Fibroblast of mammary gland (primary cell): ENCODE data around the gene NUP93.
A peak's percentile ranks its signal among the peaks of the same experiment; 100 is the strongest.
"Not testable (repeated sequence)": the region's sequence is repeated elsewhere in the genome, so short reads cannot be mapped to it uniquely, and the experiment has no call there.

Experiments used
- DNase-seq: peaks from one replicate; pipeline ENCODE4 v3.0.0-alpha.2; 2010; ENCODE audit warnings: low read depth
- H3K4me3 ChIP-seq: 2 replicates; pipeline ENCODE4 v1.5.1; 2011; ENCODE audit warnings: low read depth, mild to moderate bottlenecking, low read length, moderate library complexity; ENCODE audit not compliant: control insufficient read depth
- TF ChIP-seq, protein P1 (sequence below): conservative IDR thresholded peaks from 2 replicates; pipeline ENCODE4 v1.5.1; 2011; ENCODE audit warnings: low read depth, low read length, inconsistent platforms; ENCODE audit not compliant: control insufficient read depth, insufficient read depth

The NUP93 gene

GRCh38 chr16:56800355-56800754 is 70.4 kb downstream of the NUP93 start:
- TF ChIP-seq, protein P1, sequence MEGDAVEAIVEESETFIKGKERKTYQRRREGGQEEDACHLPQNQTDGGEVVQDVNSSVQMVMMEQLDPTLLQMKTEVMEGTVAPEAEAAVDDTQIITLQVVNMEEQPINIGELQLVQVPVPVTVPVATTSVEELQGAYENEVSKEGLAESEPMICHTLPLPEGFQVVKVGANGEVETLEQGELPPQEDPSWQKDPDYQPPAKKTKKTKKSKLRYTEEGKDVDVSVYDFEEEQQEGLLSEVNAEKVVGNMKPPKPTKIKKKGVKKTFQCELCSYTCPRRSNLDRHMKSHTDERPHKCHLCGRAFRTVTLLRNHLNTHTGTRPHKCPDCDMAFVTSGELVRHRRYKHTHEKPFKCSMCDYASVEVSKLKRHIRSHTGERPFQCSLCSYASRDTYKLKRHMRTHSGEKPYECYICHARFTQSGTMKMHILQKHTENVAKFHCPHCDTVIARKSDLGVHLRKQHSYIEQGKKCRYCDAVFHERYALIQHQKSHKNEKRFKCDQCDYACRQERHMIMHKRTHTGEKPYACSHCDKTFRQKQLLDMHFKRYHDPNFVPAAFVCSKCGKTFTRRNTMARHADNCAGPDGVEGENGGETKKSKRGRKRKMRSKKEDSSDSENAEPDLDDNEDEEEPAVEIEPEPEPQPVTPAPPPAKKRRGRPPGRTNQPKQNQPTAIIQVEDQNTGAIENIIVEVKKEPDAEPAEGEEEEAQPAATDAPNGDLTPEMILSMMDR = no peak
- no peak for DNase-seq
- no peak overlapping the region for H3K4me3 ChIP-seq

DNA sequence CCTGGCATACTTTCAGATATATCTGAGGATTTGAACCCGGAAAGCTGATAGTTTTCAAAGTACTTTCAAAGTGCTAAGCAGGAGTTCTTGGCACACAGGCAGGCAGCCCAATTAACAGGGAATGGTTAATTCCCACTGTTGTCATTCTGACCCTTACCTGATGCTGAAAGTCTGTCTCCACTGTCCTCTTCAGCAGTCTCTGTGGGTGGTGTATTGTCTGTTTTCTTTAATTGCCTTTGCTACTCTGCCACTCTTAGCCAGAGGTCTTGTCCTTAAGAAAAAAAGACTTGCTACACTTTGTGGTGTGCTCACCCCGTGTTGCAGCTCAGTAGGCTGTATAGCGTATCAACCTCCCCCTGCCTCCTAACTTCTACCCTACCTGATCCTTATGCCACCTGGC is 71.8 kb downstream of the NUP93 start:
- H3K4me3 ChIP-seq = no peak overlapping the region
- no peak for DNase-seq
- TF ChIP-seq, protein P1 = no peak

GRCh38 chr16:56807011-56807675 is 77.2 kb downstream of the NUP93 start:
- TF ChIP-seq, protein P1 = no peak
- no peak overlapping the region for H3K4me3 ChIP-seq
- DNase-seq = peak; percentile 10

GRCh38 chr16:56807676-56808067 is 77.7 kb downstream of the NUP93 start:
- not testable (repeated sequence) for DNase-seq, H3K4me3 ChIP-seq

DNA sequence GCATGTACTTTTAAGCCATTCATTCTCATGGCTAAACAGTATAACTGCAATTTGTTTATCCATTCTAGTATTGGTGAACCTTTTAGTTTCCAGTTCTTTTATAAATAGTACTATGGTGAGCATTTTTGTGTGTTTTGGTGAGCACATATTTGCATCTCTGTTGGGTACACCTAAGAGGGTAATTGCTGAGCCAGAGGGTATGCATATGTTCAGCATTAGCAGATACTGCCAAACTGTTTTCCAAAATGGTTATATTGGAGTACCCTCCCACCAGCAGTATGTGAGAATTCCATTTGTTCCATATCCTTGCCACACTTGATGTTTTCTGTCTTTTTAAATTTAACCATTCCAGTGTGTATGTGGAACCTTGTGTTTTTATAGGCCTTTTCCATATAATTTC is 81.0 kb downstream of the NUP93 start:
- TF ChIP-seq, protein P1 = no peak
- DNase-seq = no peak
- H3K4me3 ChIP-seq = no peak overlapping the region

DNA sequence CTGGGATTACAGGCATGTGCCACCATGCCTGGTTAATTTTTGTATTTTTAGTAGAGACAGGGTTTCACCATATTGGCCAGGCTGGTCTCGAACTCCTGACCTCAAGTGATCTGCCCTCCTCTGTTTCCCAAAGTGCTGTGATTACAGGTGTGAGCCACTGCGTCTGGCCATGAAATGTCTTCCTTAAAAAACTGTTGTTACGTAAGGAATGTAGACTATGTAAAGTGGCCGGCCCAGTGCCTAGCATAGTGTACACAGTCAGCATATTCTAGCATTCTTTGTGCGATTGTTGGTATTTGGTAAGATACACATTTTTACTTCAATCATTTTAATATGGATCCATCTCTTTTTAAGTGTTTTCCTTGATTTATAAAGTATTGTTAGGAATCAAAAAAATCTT is 81.7 kb downstream of the NUP93 start:
- H3K4me3 ChIP-seq = not testable (repeated sequence)

DNA sequence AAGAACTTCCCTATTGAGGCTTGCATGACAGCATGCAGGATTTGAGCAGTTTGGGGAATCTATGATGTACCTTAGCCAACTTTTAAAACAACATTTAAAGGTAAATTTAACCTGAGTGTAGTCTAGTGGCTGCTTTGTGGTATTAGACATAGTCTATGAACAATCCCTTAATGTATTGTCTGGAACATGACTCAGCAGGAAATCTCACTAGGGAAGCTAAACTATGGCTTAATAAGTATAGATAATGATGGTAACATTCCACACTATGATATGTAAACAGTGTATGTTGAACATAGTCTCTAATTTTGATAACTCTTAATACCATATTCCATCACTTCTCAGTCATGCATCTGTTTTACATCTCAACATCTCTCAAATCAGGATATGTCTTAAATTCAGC is 83.0 kb downstream of the NUP93 start:
- peak; percentile 39 for DNase-seq
- TF ChIP-seq, protein P1 = no peak
- no peak overlapping the region for H3K4me3 ChIP-seq

More for the DNA sequence above, 81.7 kb downstream of the NUP93 start:
- DNase-seq = not testable (repeated sequence)

DNA sequence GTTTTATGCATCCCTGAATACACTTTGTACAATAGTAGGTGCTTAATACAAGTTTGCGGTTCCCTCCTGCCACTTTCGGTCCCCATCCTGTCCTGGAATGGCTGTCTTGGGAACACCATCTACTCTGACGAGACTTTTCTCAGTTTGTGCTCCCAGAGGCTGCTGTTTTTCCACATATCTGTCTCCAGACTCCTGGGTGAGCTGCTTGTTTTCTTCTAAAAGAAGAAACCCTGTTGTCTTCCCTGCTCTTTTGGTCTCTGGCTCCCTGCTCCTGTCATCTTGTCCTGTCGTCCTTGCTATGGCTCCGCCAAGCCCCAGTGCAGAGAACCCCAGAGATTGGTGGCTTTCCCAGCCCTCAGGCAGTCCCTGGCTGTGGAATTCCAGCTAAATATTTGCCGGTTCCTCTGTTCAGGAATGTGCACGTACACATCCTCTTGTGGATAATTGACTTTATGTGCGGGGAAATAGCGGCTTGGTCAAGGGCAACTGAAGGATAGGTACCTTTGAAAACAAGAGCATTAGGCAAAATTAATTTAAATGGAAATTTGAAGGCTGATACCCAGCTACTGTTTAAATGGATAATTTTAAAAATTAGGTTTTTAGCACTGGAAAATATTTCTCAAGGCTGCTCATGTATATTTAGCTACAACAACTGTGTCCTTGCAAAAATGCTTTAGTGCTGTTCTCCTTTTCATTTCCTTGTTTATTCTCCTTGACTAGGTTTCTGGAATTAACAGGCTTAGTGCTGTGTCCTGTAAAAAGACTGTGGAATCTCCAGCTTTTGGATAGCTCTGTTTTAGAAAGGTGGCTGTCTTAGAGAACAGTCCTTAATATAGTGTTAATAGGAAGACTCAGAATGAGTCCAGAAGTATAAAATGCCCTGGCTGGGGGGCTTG is 84.9 kb downstream of the NUP93 start:
- TF ChIP-seq, protein P1 = no peak
- DNase-seq = no peak
- H3K4me3 ChIP-seq = no peak overlapping the region
